GM12878 (cell line): Measurements from ENCODE around the gene SNX22. TPM values are rescaled to one million over a fixed set of nuclear protein-coding genes. Genes with fewer than 3 reads are reported as not detected.

Source experiments
- ATAC-seq: fragments of 200-7000 bp; cut with Tn5 transposase; 3 replicates; pipeline ENCODE4 v1.9.1; 2020; ENCODE audit warnings: mild to moderate bottlenecking, moderate library complexity
- BruUV-seq: library from RNA; stranded (reverse); fragments of 400-500 nt; replicated peaks from 2 replicates; lab custom pipeline; 2021; lab: Mats Ljungman, UMichigan
- CTCF ChIA-PET: fragments of 300-600 bp; sonication (Branson Sonifier 250); formaldehyde crosslinking; extraction: SDS; loops from one replicate; lab custom pipeline; 2021; ENCODE audit warnings: inconsistent platforms; lab: Yijun Ruan, JAX
- POLR2A ChIA-PET: fragments of 350-600 bp; formaldehyde crosslinking; extraction: SDS; loops from one replicate; lab custom pipeline; 2021; ENCODE audit warnings: inconsistent platforms; lab: Charles Lee
- RAD21 ChIA-PET: fragments of 300-600 bp; sonication (Branson Sonifier 250); formaldehyde crosslinking; loops from one replicate; lab custom pipeline; 2023; ENCODE audit warnings: antibody characterized with exemption; ENCODE audit not compliant: unreplicated experiment; lab: Charles Lee
- SMC1A ChIA-PET: fragments of 300-600 bp; sonication (Branson Sonifier 250); formaldehyde crosslinking; loops from one replicate; lab custom pipeline; 2023; ENCODE audit not compliant: unreplicated experiment, uncharacterized antibody; lab: Charles Lee
- DNase-seq: peaks from one replicate; pipeline ENCODE4 v3.0.0-alpha.2; 2011; ENCODE audit warnings: low read depth, low spot score
- FAIRE-seq: peaks from 3 replicates; lab custom pipeline; 2011; peaks lifted over from hg19 to GRCh38; lab: Jason Lieb, UNC
- H2AFZ ChIP-seq: 2 replicates; pipeline ENCODE4 v1.6.0; 2011; ENCODE audit warnings: low read depth, low read length, control low read depth; ENCODE audit not compliant: control insufficient read depth
- H3K27ac ChIP-seq: 2 replicates; pipeline ENCODE4 v1.5.1; 2011; ENCODE audit warnings: control low read depth; ENCODE audit not compliant: control insufficient read depth, insufficient read depth
- H3K27me3 ChIP-seq, 2 experiments: replicated peaks in 1 of 2; 2 replicates each; pipeline versions ENCODE4 v1.6.0 to v1.6.1; 2011; ENCODE audit warnings: low read length in 1 of 2; ENCODE audit not compliant: control insufficient read depth in 2 of 2, insufficient read depth in 2 of 2
- H3K36me3 ChIP-seq, 2 experiments: 2 replicates each; pipeline ENCODE4 v1.5.1; 2011; ENCODE audit warnings: low read length in 1 of 2; ENCODE audit not compliant: control insufficient read depth in 2 of 2, insufficient read depth in 2 of 2
- H3K4me1 ChIP-seq: 2 replicates; pipeline ENCODE4 v1.6.1; 2011; ENCODE audit warnings: mild to moderate bottlenecking, low read length, moderate library complexity, mixed read lengths; ENCODE audit not compliant: control insufficient read depth, insufficient read depth
- H3K4me2 ChIP-seq: 2 replicates; pipeline ENCODE4 v1.6.0; 2011; ENCODE audit warnings: control low read depth; ENCODE audit not compliant: control insufficient read depth, insufficient read depth
- H3K4me3 ChIP-seq: fragments of 200-600 bp; sonication (generic); 2 replicates; pipeline ENCODE4 v1.5.1; 2016
- H3K79me2 ChIP-seq: 2 replicates; pipeline ENCODE4 v1.6.0; 2011; ENCODE audit warnings: low read length; ENCODE audit not compliant: control insufficient read depth, insufficient read depth
- H3K9ac ChIP-seq: 2 replicates; pipeline ENCODE4 v1.8.0; 2011; ENCODE audit warnings: low read length, control low read depth, mixed read lengths; ENCODE audit not compliant: control insufficient read depth, insufficient read depth
- H3K9me3 ChIP-seq: replicated peaks from 3 replicates; pipeline ENCODE4 v1.5.1; 2011; ENCODE audit warnings: mild to moderate bottlenecking, low read length; ENCODE audit not compliant: control insufficient read depth, insufficient read depth
- H4K20me1 ChIP-seq: 2 replicates; pipeline ENCODE4 v1.6.0; 2011; ENCODE audit not compliant: control insufficient read depth, insufficient read depth
- BHLHE40 ChIP-seq, 2 experiments: fragments of 450-650 bp in 1 of 2; IDR thresholded peaks; 2 replicates each; pipeline ENCODE4 v1.6.1; 2011 to 2017; ENCODE audit warnings: low read depth in 2 of 2, borderline replicate concordance in 1 of 2, improper control_type of control experiment in 1 of 2, low read length in 1 of 2, mild to moderate bottlenecking in 1 of 2
- CBFB ChIP-seq: IDR thresholded peaks from 2 replicates; pipeline ENCODE4 v1.6.1; 2016; ENCODE audit warnings: antibody characterized with exemption, low read depth
- E4F1 ChIP-seq: fragments of 450-650 bp; IDR thresholded peaks from 2 replicates; pipeline ENCODE4 v1.6.1; 2018; ENCODE audit warnings: borderline replicate concordance, mild to moderate bottlenecking; ENCODE audit not compliant: partially characterized antibody
- ESRRA ChIP-seq: IDR thresholded peaks from 2 replicates; pipeline ENCODE4 v1.6.1; 2012; ENCODE audit warnings: mild to moderate bottlenecking, low read length, improper control_type of control experiment
- GABPA ChIP-seq: IDR thresholded peaks from 2 replicates; pipeline ENCODE4 v1.6.1; 2014; ENCODE audit warnings: antibody characterized with exemption, low read depth, mild to moderate bottlenecking, inconsistent platforms
- KDM1A ChIP-seq: fragments of 200-600 bp; sonication (generic); IDR thresholded peaks from 2 replicates; pipeline ENCODE4 v1.6.1; 2016; ENCODE audit warnings: borderline replicate concordance
- KLF5 ChIP-seq: fragments of 450-650 bp; IDR thresholded peaks from 2 replicates; pipeline ENCODE4 v1.6.1; 2014; ENCODE audit warnings: mild to moderate bottlenecking; ENCODE audit not compliant: partially characterized antibody
- MTA2 ChIP-seq: fragments of 450-650 bp; IDR thresholded peaks from 2 replicates; pipeline ENCODE4 v1.6.1; 2016; ENCODE audit warnings: low read depth, mild to moderate bottlenecking, moderate library complexity
- MYB ChIP-seq: fragments of 150-350 bp; IDR thresholded peaks from 2 replicates; pipeline ENCODE4 v1.6.1; 2014; ENCODE audit warnings: mild to moderate bottlenecking, low read depth, low read length, borderline replicate concordance
- NKRF ChIP-seq: fragments of 450-650 bp; conservative IDR thresholded peaks from 2 replicates; pipeline ENCODE4 v1.6.1; 2017; ENCODE audit warnings: mild to moderate bottlenecking, moderate library complexity
- RBBP5 ChIP-seq: fragments of 200-600 bp; sonication (generic); conservative IDR thresholded peaks from 2 replicates; pipeline ENCODE4 v1.6.1; 2016
- SP1 ChIP-seq: IDR thresholded peaks from one replicate; pipeline ENCODE4 v1.6.1; 2011; ENCODE audit warnings: low read depth, low read length
- TBL1XR1 ChIP-seq: IDR thresholded peaks from 2 replicates; pipeline ENCODE4 v1.6.1; 2012; ENCODE audit warnings: low read depth, low read length, improper control_type of control experiment
- WGBS: methylation state at CpG from one replicate; pipeline ENCODE4 v1.1.6; 2016; ENCODE audit warnings: low lambda C conversion rate; ENCODE audit not compliant: insufficient replicate concordance, insufficient coverage; ENCODE audit errors: missing lambda C conversion rate; 5-methylcytosine and 5-hydroxymethylcytosine counted together
- in situ Hi-C: fragments of 300-500 bp; cut with MboI; formaldehyde crosslinking; loops from 9 replicates; pipeline ENCODE4 v1.14.3; 2018; ENCODE audit warnings: mixed read lengths
- intact Hi-C: fragments of 100-400 bp; cut with micrococcal nuclease; formaldehyde crosslinking; loops from one replicate; pipeline ENCODE4 v1.14.2; 2022; ENCODE audit not compliant: unreplicated experiment
- polyA plus RNA-seq, 11 experiments: library from polyadenylated mRNA; depleted of rRNA in 4 of 11; unstranded in 6 of 11; stranded (reverse) in 5 of 11; fragments of >200 nt; fragmentation: Nextera tagmentation in 4 of 11; fragmentation: Illumina TruSeq in 1 of 11; extraction: Ambion mirVana in 4 of 11; extraction: Trizol in 1 of 11; gene quantifications; 1 replicate in 1 of 11; 2 replicates in 10 of 11; pipeline versions ENCODE4 v1.2.1 to v1.2.3, GENCODE V29; 2011 to 2016; ENCODE audit warnings: inconsistent platforms in 2 of 11, missing spikeins in 2 of 11, low read depth in 1 of 11
- total RNA-seq, 4 experiments: library from RNA; depleted of rRNA in 3 of 4; stranded (reverse); fragments of >200 nt in 3 of 4; fragmentation: Illumina TruSeq in 1 of 4; extraction: Trizol in 1 of 4; gene quantifications; 2 replicates each; pipeline versions ENCODE4 v1.2.1 to v1.2.3, GENCODE V29; 2013 to 2021

The SNX22 gene
- total and polyA plus RNA-seq, 10 of the 15 experiments (the other 5 are each of a cell fraction or from before 2014, with no cell fraction given): 4.4 to 29.0 (median 8.7) TPM

- in situ Hi-C loops: no loop called here
- no peaks in the 10 kb centered on the region for H4K20me1 ChIP-seq
Observed at GRCh38 chr15:64122936-64123351, 28.6 kb upstream of the SNX22 start.

GRCh38 chr15:64125978-64126377, 25.6 kb upstream of the SNX22 start:
- no peaks in the 10 kb centered on the region; the same call in 2 of the 3 replicates for H3K9me3 ChIP-seq
- RAD21 ChIA-PET: no interaction called here
- H3K79me2 ChIP-seq: no peaks in the 10 kb centered on the region
- CTCF ChIA-PET: interaction anchor here (0.6 to 2.0 kb wide), 4 partner anchors 15 to 419 kb away, joined by 3 to 13 read pairs (median 4); no protein-coding TSS in a partner anchor
- in situ Hi-C loops (no loop called here), intact Hi-C loops (no loop called here)
- H4K20me1 ChIP-seq: no peaks in the 10 kb centered on the region
- no peaks in the 10 kb centered on the region for H3K27me3 ChIP-seq
- no peak overlapping the region for H3K4me3 ChIP-seq
- FAIRE-seq: no peak
- no peak overlapping the region for H2AFZ ChIP-seq
- BruUV-seq: no TSS peak
- DNase-seq: no peak
- no peak overlapping the region for H3K27ac ChIP-seq
- POLR2A ChIA-PET: interaction anchor here (0.7 kb wide), 1 partner anchor 621 kb away, joined by 8 read pairs; no protein-coding TSS in a partner anchor
- 64% methylated on average over 3 of the region's 3 CpGs for WGBS
- no peaks in the 10 kb centered on the region for H3K4me1 ChIP-seq
- H3K36me3 ChIP-seq: peaks cover 18 to 48% of the 10 kb centered on the region in 2 experiments
- no peak for ATAC-seq
- no peak overlapping the region for H3K4me2 ChIP-seq
- SMC1A ChIA-PET: interaction anchor here (1.4 kb wide), 1 partner anchor 14 kb away, joined by 4 read pairs; no protein-coding TSS in a partner anchor
- no peak overlapping the region for H3K9ac ChIP-seq
- TF ChIP-seq MYB: no peak
- TF ChIP-seq NKRF: no peak
- TF ChIP-seq KDM1A: no peak
- no peak for TF ChIP-seq BHLHE40 (IDR thresholded peaks at IDR 0.05; ENCODE audit: borderline replicate concordance in 1 of 2, low read depth in 2 of 2, low read length in 1 of 2)
- no peak for TF ChIP-seq GABPA
- TF ChIP-seq CBFB: no peak
- TF ChIP-seq E4F1: no peak
- no peak for TF ChIP-seq TBL1XR1

More at GRCh38 chr15:64122936-64123351, 28.6 kb upstream of the SNX22 start:
- FAIRE-seq: no peak
- SMC1A ChIA-PET: interaction anchor here (0.6 to 1.7 kb wide), 5 partner anchors 10 to 510 kb away, joined by 3 to 5 read pairs (median 4); partner anchors contain the start of gene CIAO2A
- Histone ChIP-seq H3K36me3 (peaks cover 11 to 38% of the 10 kb centered on the region in 2 experiments), H3K9me3 (no peaks in the 10 kb centered on the region; the same call in 2 of the 3 replicates), H3K27me3 (no peaks in the 10 kb centered on the region), H3K9ac (no peak overlapping the region), H2AFZ (no peak overlapping the region), H3K27ac (no peak overlapping the region), H3K79me2 (no peaks in the 10 kb centered on the region), H3K4me1 (no peaks in the 10 kb centered on the region), H3K4me2 (no peak overlapping the region), H3K4me3 (no peak overlapping the region)
- WGBS: 100% methylated on average over 3 of the region's 3 CpGs
- ATAC-seq: no peak
- intact Hi-C loops: no loop called here
- POLR2A ChIA-PET: interaction anchor here (0.6 to 1.7 kb wide), 3 partner anchors 9 to 489 kb away, joined by 3 to 4 read pairs (median 4); no protein-coding TSS in a partner anchor
- CTCF ChIA-PET: interaction anchor here (1.2 to 1.9 kb wide), 3 partner anchors 9 to 30 kb away, joined by 3 to 6 read pairs (median 5); no protein-coding TSS in a partner anchor
- RAD21 ChIA-PET: interaction anchor here (1.1 kb wide), 1 partner anchor 31 kb away, joined by 3 read pairs; no protein-coding TSS in a partner anchor
- no peak for TF ChIP-seq ESRRA
- no peak for TF ChIP-seq MTA2
- no peak for TF ChIP-seq KLF5
- TF ChIP-seq SP1: no peak
- TF ChIP-seq RBBP5: no peak
- no peak for DNase-seq
- TSS peak; percentile 40 for BruUV-seq
